GM12878 (cell line): ENCODE results near the gene NPSR1. TPM values are rescaled to one million over a fixed set of nuclear protein-coding genes. Genes with fewer than 3 reads are reported as not detected.

Experiments
- ATAC-seq: fragments of 200-7000 bp; cut with Tn5 transposase; 3 replicates; pipeline ENCODE4 v1.9.1; 2020; ENCODE audit warnings: mild to moderate bottlenecking, moderate library complexity
- BruUV-seq: library from RNA; stranded (reverse); fragments of 400-500 nt; replicated peaks from 2 replicates; lab custom pipeline; 2021; lab: Mats Ljungman, UMichigan
- CTCF ChIA-PET: fragments of 300-600 bp; sonication (Branson Sonifier 250); formaldehyde crosslinking; extraction: SDS; loops from one replicate; lab custom pipeline; 2021; ENCODE audit warnings: inconsistent platforms; lab: Yijun Ruan, JAX
- POLR2A ChIA-PET: fragments of 350-600 bp; formaldehyde crosslinking; extraction: SDS; loops from one replicate; lab custom pipeline; 2021; ENCODE audit warnings: inconsistent platforms; lab: Charles Lee
- RAD21 ChIA-PET: fragments of 300-600 bp; sonication (Branson Sonifier 250); formaldehyde crosslinking; loops from one replicate; lab custom pipeline; 2023; ENCODE audit warnings: antibody characterized with exemption; ENCODE audit not compliant: unreplicated experiment; lab: Charles Lee
- SMC1A ChIA-PET: fragments of 300-600 bp; sonication (Branson Sonifier 250); formaldehyde crosslinking; loops from one replicate; lab custom pipeline; 2023; ENCODE audit not compliant: unreplicated experiment, uncharacterized antibody; lab: Charles Lee
- DNase-seq: peaks from one replicate; pipeline ENCODE4 v3.0.0-alpha.2; 2011; ENCODE audit warnings: low read depth, low spot score
- FAIRE-seq: peaks from 3 replicates; lab custom pipeline; 2011; peaks lifted over from hg19 to GRCh38; lab: Jason Lieb, UNC
- H2AFZ ChIP-seq: 2 replicates; pipeline ENCODE4 v1.6.0; 2011; ENCODE audit warnings: low read depth, low read length, control low read depth; ENCODE audit not compliant: control insufficient read depth
- H3K27ac ChIP-seq: 2 replicates; pipeline ENCODE4 v1.5.1; 2011; ENCODE audit warnings: control low read depth; ENCODE audit not compliant: control insufficient read depth, insufficient read depth
- H3K27me3 ChIP-seq, 2 experiments: replicated peaks in 1 of 2; 2 replicates each; pipeline versions ENCODE4 v1.6.0 to v1.6.1; 2011; ENCODE audit warnings: low read length in 1 of 2; ENCODE audit not compliant: control insufficient read depth in 2 of 2, insufficient read depth in 2 of 2
- H3K36me3 ChIP-seq, 2 experiments: 2 replicates each; pipeline ENCODE4 v1.5.1; 2011; ENCODE audit warnings: low read length in 1 of 2; ENCODE audit not compliant: control insufficient read depth in 2 of 2, insufficient read depth in 2 of 2
- H3K4me1 ChIP-seq: 2 replicates; pipeline ENCODE4 v1.6.1; 2011; ENCODE audit warnings: mild to moderate bottlenecking, low read length, moderate library complexity, mixed read lengths; ENCODE audit not compliant: control insufficient read depth, insufficient read depth
- H3K4me2 ChIP-seq: 2 replicates; pipeline ENCODE4 v1.6.0; 2011; ENCODE audit warnings: control low read depth; ENCODE audit not compliant: control insufficient read depth, insufficient read depth
- H3K4me3 ChIP-seq: fragments of 200-600 bp; sonication (generic); 2 replicates; pipeline ENCODE4 v1.5.1; 2016
- H3K79me2 ChIP-seq: 2 replicates; pipeline ENCODE4 v1.6.0; 2011; ENCODE audit warnings: low read length; ENCODE audit not compliant: control insufficient read depth, insufficient read depth
- H3K9ac ChIP-seq: 2 replicates; pipeline ENCODE4 v1.8.0; 2011; ENCODE audit warnings: low read length, control low read depth, mixed read lengths; ENCODE audit not compliant: control insufficient read depth, insufficient read depth
- H3K9me3 ChIP-seq: replicated peaks from 3 replicates; pipeline ENCODE4 v1.5.1; 2011; ENCODE audit warnings: mild to moderate bottlenecking, low read length; ENCODE audit not compliant: control insufficient read depth, insufficient read depth
- H4K20me1 ChIP-seq: 2 replicates; pipeline ENCODE4 v1.6.0; 2011; ENCODE audit not compliant: control insufficient read depth, insufficient read depth
- ATF7 ChIP-seq: fragments of 450-650 bp; IDR thresholded peaks from 2 replicates; pipeline ENCODE4 v1.6.1; 2016; ENCODE audit warnings: low read depth, mild to moderate bottlenecking
- CHD1 ChIP-seq: IDR thresholded peaks from 2 replicates; pipeline ENCODE4 v1.6.1; 2012; ENCODE audit warnings: low read depth, low read length, improper control_type of control experiment
- E2F4 ChIP-seq: IDR thresholded peaks from 2 replicates; pipeline ENCODE4 v1.6.1; 2012; ENCODE audit warnings: low read depth, low read length, improper control_type of control experiment
- ESRRA ChIP-seq: IDR thresholded peaks from 2 replicates; pipeline ENCODE4 v1.6.1; 2012; ENCODE audit warnings: mild to moderate bottlenecking, low read length, improper control_type of control experiment
- HDAC2 ChIP-seq: fragments of 200-600 bp; sonication (generic); IDR thresholded peaks from 2 replicates; pipeline ENCODE4 v1.6.1; 2017
- HSF1 ChIP-seq: fragments of 150-350 bp; IDR thresholded peaks from 2 replicates; pipeline ENCODE4 v1.6.1; 2014; ENCODE audit warnings: mild to moderate bottlenecking, low read depth, low read length
- MYB ChIP-seq: fragments of 150-350 bp; IDR thresholded peaks from 2 replicates; pipeline ENCODE4 v1.6.1; 2014; ENCODE audit warnings: mild to moderate bottlenecking, low read depth, low read length, borderline replicate concordance
- POLR2AphosphoS2 ChIP-seq: IDR thresholded peaks from 2 replicates; pipeline ENCODE4 v1.6.1; 2011; ENCODE audit warnings: low read depth, mild to moderate bottlenecking, low read length, improper control_type of control experiment, moderate library complexity
- RAD21 ChIP-seq: IDR thresholded peaks from 2 replicates; pipeline ENCODE4 v1.6.1; 2011; ENCODE audit warnings: mild to moderate bottlenecking, low read depth, low read length, moderate library complexity; ENCODE audit not compliant: insufficient read depth
- RB1 ChIP-seq: fragments of 450-650 bp; formaldehyde crosslinking; IDR thresholded peaks from 2 replicates; pipeline ENCODE4 v1.6.1; 2017; ENCODE audit warnings: mild to moderate bottlenecking, borderline replicate concordance
- RFX5 ChIP-seq: IDR thresholded peaks from 2 replicates; pipeline ENCODE4 v1.6.1; 2011; ENCODE audit warnings: low read depth, low read length, improper control_type of control experiment
- ZBTB33 ChIP-seq: fragments of 450-650 bp; IDR thresholded peaks from 2 replicates; pipeline ENCODE4 v1.6.1; 2017; ENCODE audit warnings: mild to moderate bottlenecking
- ZBTB40 ChIP-seq: fragments of 450-650 bp; IDR thresholded peaks from 2 replicates; pipeline ENCODE4 v1.6.1; 2016; ENCODE audit warnings: mild to moderate bottlenecking, moderate library complexity, borderline replicate concordance
- ZSCAN29 ChIP-seq: fragments of 450-650 bp; IDR thresholded peaks from 2 replicates; pipeline ENCODE4 v1.6.1; 2017; ENCODE audit warnings: mild to moderate bottlenecking, moderate library complexity
- WGBS: methylation state at CpG from one replicate; pipeline ENCODE4 v1.1.6; 2016; ENCODE audit warnings: low lambda C conversion rate; ENCODE audit not compliant: insufficient replicate concordance, insufficient coverage; ENCODE audit errors: missing lambda C conversion rate; 5-methylcytosine and 5-hydroxymethylcytosine counted together
- in situ Hi-C: fragments of 300-500 bp; cut with MboI; formaldehyde crosslinking; loops from 9 replicates; pipeline ENCODE4 v1.14.3; 2018; ENCODE audit warnings: mixed read lengths
- intact Hi-C: fragments of 100-400 bp; cut with micrococcal nuclease; formaldehyde crosslinking; loops from one replicate; pipeline ENCODE4 v1.14.2; 2022; ENCODE audit not compliant: unreplicated experiment
- polyA plus RNA-seq, 11 experiments: library from polyadenylated mRNA; depleted of rRNA in 4 of 11; unstranded in 6 of 11; stranded (reverse) in 5 of 11; fragments of >200 nt; fragmentation: Nextera tagmentation in 4 of 11; fragmentation: Illumina TruSeq in 1 of 11; extraction: Ambion mirVana in 4 of 11; extraction: Trizol in 1 of 11; gene quantifications; 1 replicate in 1 of 11; 2 replicates in 10 of 11; pipeline versions ENCODE4 v1.2.1 to v1.2.3, GENCODE V29; 2011 to 2016; ENCODE audit warnings: inconsistent platforms in 2 of 11, missing spikeins in 2 of 11, low read depth in 1 of 11
- total RNA-seq, 4 experiments: library from RNA; depleted of rRNA in 3 of 4; stranded (reverse); fragments of >200 nt in 3 of 4; fragmentation: Illumina TruSeq in 1 of 4; extraction: Trizol in 1 of 4; gene quantifications; 2 replicates each; pipeline versions ENCODE4 v1.2.1 to v1.2.3, GENCODE V29; 2013 to 2021

Gene NPSR1
- total and polyA plus RNA-seq, 10 of the 15 experiments (the other 5 are each of a cell fraction or from before 2014, with no cell fraction given) = 0.20 TPM; not detected in 9

- TF ChIP-seq HDAC2 (no peak), MYB (no peak), RAD21 (no peak), ZBTB33 (no peak)
- TF ChIP-seq, all 136 proteins: peak for 0
Observed at GRCh38 chr7:34622182-34622581, 35.8 kb upstream of the NPSR1 start (continued).

- WGBS = 0% methylated on average over 4 of the region's 4 CpGs
- FAIRE-seq (no peak), DNase-seq (no peak), ATAC-seq (no peak)
- Histone ChIP-seq H3K79me2 (no peaks in the 10 kb centered on the region), H3K9me3 (no peaks in the 10 kb centered on the region), H4K20me1 (no peaks in the 10 kb centered on the region; the same call in 1 of the 2 replicates), H3K4me1 (no peaks in the 10 kb centered on the region), H3K36me3 (no peaks in the 10 kb centered on the region), H2AFZ (no peak overlapping the region), H3K27ac (no peak overlapping the region), H3K4me3 (no peak overlapping the region), H3K27me3 (no peaks in the 10 kb centered on the region; a peak in 1 of 4 replicates), H3K4me2 (no peak overlapping the region), H3K9ac (no peak overlapping the region)
- SMC1A ChIA-PET = interaction anchor here (1.1 to 1.5 kb wide), 2 partner anchors 10 to 23 kb away, joined by 3 read pairs; no protein-coding TSS in a partner anchor
- POLR2A ChIA-PET = interaction anchor here (1.0 kb wide), 1 partner anchor 42 kb away, joined by 3 read pairs; no protein-coding TSS in a partner anchor
- no TSS peak for BruUV-seq
- in situ Hi-C loops (no loop called here), intact Hi-C loops (no loop called here)
- CTCF ChIA-PET = interaction anchor here (1.6 kb wide), 1 partner anchor 14 kb away, joined by 4 read pairs; no protein-coding TSS in a partner anchor
- RAD21 ChIA-PET = interaction anchor here (1.1 kb wide), 1 partner anchor 27 kb away, joined by 4 read pairs; no protein-coding TSS in a partner anchor
- TF ChIP-seq CHD1 = no peak
- TF ChIP-seq HSF1 = no peak
- TF ChIP-seq ESRRA = no peak
- TF ChIP-seq ZSCAN29 = no peak
- no peak for TF ChIP-seq ZBTB40
- no peak for TF ChIP-seq ATF7
- no peak for TF ChIP-seq E2F4
- TF ChIP-seq RB1 = no peak
- TF ChIP-seq RFX5 = no peak
- TF ChIP-seq POLR2AphosphoS2 = no peak
Observed at GRCh38 chr7:34622771-34623250, 35.2 kb upstream of the NPSR1 start.
